DND-41 (cell line): ENCODE measurements around the gene RBM5.

Source experiments
- ATAC-seq: fragments of 200-7000 bp; cut with Tn5 transposase; 3 replicates; pipeline ENCODE4 v1.9.1; 2021; ENCODE audit warnings: low read depth; ENCODE audit not compliant: insufficient read depth
- DNase-seq: peaks from one replicate; pipeline ENCODE4 v3.0.0-alpha.2; 2020
- H2AFZ ChIP-seq: 2 replicates; pipeline ENCODE4 v1.6.0; 2012; ENCODE audit warnings: low read depth, low read length
- H3K27ac ChIP-seq: 2 replicates; pipeline ENCODE4 v1.5.1; 2012; ENCODE audit warnings: low read length, inconsistent platforms
- H3K27me3 ChIP-seq: fragments of 200-600 bp; sonication (generic); 2 replicates; pipeline ENCODE4 v1.6.0; 2012; ENCODE audit warnings: low read length, mild to moderate bottlenecking, inconsistent platforms; ENCODE audit not compliant: insufficient read depth, poor library complexity
- H3K36me3 ChIP-seq: 2 replicates; pipeline ENCODE4 v1.5.1; 2012; ENCODE audit warnings: low read length, inconsistent platforms; ENCODE audit not compliant: insufficient read depth
- H3K4me1 ChIP-seq: 2 replicates; pipeline ENCODE4 v1.5.1; 2012; ENCODE audit warnings: mild to moderate bottlenecking, low read length; ENCODE audit not compliant: insufficient read depth
- H3K4me2 ChIP-seq: 2 replicates; pipeline ENCODE4 v1.6.0; 2012; ENCODE audit warnings: mild to moderate bottlenecking, moderate library complexity, low read length, inconsistent platforms; ENCODE audit not compliant: insufficient read depth
- H3K4me3 ChIP-seq, 2 experiments: fragments of 200-600 bp in 1 of 2; shearing (Covaris generic) in 1 of 2; 2 replicates each; pipeline ENCODE4 v1.5.1; 2012 to 2016; ENCODE audit warnings: inconsistent platforms in 2 of 2, low read length in 2 of 2, mild to moderate bottlenecking in 2 of 2, low read depth in 1 of 2, moderate library complexity in 1 of 2
- H3K79me2 ChIP-seq: 2 replicates; pipeline ENCODE4 v1.6.0; 2012; ENCODE audit warnings: low read length, inconsistent platforms; ENCODE audit not compliant: insufficient read depth
- H3K9ac ChIP-seq: 2 replicates; pipeline ENCODE4 v1.6.0; 2012; ENCODE audit warnings: low read depth, mild to moderate bottlenecking, inconsistent platforms, low read length, moderate library complexity
- H3K9me3 ChIP-seq: 2 replicates; pipeline ENCODE4 v1.5.1; 2012; ENCODE audit warnings: low read length, moderate library complexity, mild to moderate bottlenecking, inconsistent platforms; ENCODE audit not compliant: insufficient read depth, severe bottlenecking
- H4K20me1 ChIP-seq: 2 replicates; pipeline ENCODE4 v1.6.0; 2012; ENCODE audit warnings: low read length; ENCODE audit not compliant: insufficient read depth
- CTCF ChIP-seq: IDR thresholded peaks from 2 replicates; pipeline ENCODE4 v1.5.1; 2012; ENCODE audit warnings: borderline replicate concordance, low read length, moderate library complexity, mild to moderate bottlenecking; ENCODE audit not compliant: poor library complexity, severe bottlenecking; ENCODE audit errors: extremely low read depth
- EZH2 ChIP-seq: IDR thresholded peaks from 3 replicates; pipeline ENCODE4 v1.6.1; 2012; ENCODE audit warnings: borderline replicate concordance, low read depth, mild to moderate bottlenecking, moderate library complexity, low read length, inconsistent platforms; ENCODE audit not compliant: severe bottlenecking

RBM5 gene

GRCh38 chr3:50102558-50102957 is 13.8 kb downstream of the RBM5 start:
- TF ChIP-seq CTCF (no peak), EZH2 (no peak)
- ATAC-seq (no peak), DNase-seq (no peak)
- Histone ChIP-seq H3K4me2 (no peak overlapping the region), H3K9ac (no peak overlapping the region), H4K20me1 (peaks cover 10% of the 10 kb centered on the region; the same call in 1 of the 2 replicates), H2AFZ (no peak overlapping the region), H3K4me1 (no peaks in the 10 kb centered on the region), H3K9me3 (no peaks in the 10 kb centered on the region), H3K4me3 (no peak overlapping the region), H3K27ac (no peak overlapping the region), H3K36me3 (peaks cover 98% of the 10 kb centered on the region), H3K79me2 (peaks cover 8% of the 10 kb centered on the region; the same call in 1 of the 2 replicates), H3K27me3 (no peaks in the 10 kb centered on the region)

- ATAC-seq: no peak
- TF ChIP-seq CTCF (no peak), EZH2 (no peak)
Measured at GRCh38 chr3:50111757-50112156, 23.0 kb downstream of the RBM5 start.

GRCh38 chr3:50112462-50112861 is 23.7 kb downstream of the RBM5 start:
- no peak for TF ChIP-seq EZH2
- no peak for TF ChIP-seq CTCF
- no peak overlapping the region for H3K4me2 ChIP-seq
- no peak overlapping the region for H3K4me3 ChIP-seq
- H3K4me1 ChIP-seq: no peaks in the 10 kb centered on the region
- H3K27me3 ChIP-seq: no peaks in the 10 kb centered on the region
- peaks cover 98% of the 10 kb centered on the region for H3K36me3 ChIP-seq
- no peak overlapping the region for H3K9ac ChIP-seq
- DNase-seq (no peak), ATAC-seq (no peak; the same call in 2 of the 3 replicates)
- no peak overlapping the region for H2AFZ ChIP-seq
- no peak overlapping the region for H3K27ac ChIP-seq
- H4K20me1 ChIP-seq: peaks cover 7% of the 10 kb centered on the region; the same call in 1 of the 2 replicates
- H3K79me2 ChIP-seq: no peaks in the 10 kb centered on the region; the same call in 1 of the 2 replicates
- no peaks in the 10 kb centered on the region for H3K9me3 ChIP-seq

More at GRCh38 chr3:50111757-50112156, 23.0 kb downstream of the RBM5 start:
- peaks cover 98% of the 10 kb centered on the region for H3K36me3 ChIP-seq
- no peaks in the 10 kb centered on the region for H3K9me3 ChIP-seq
- DNase-seq: no peak
- H3K27ac ChIP-seq: no peak overlapping the region
- H2AFZ ChIP-seq: no peak overlapping the region
- no peaks in the 10 kb centered on the region for H3K4me1 ChIP-seq
- H4K20me1 ChIP-seq: peaks cover 7% of the 10 kb centered on the region; the same call in 1 of the 2 replicates
- H3K4me3 ChIP-seq: no peak overlapping the region
- peaks cover 2% of the 10 kb centered on the region; the same call in 1 of the 2 replicates for H3K79me2 ChIP-seq
- H3K9ac ChIP-seq: no peak overlapping the region
- H3K27me3 ChIP-seq: no peaks in the 10 kb centered on the region
- H3K4me2 ChIP-seq: no peak overlapping the region

- H3K9ac ChIP-seq: no peak overlapping the region
- no peaks in the 10 kb centered on the region for H3K4me1 ChIP-seq
- no peak for DNase-seq
- no peaks in the 10 kb centered on the region for H3K9me3 ChIP-seq
- no peak for ATAC-seq
- H2AFZ ChIP-seq: no peak overlapping the region
- H3K79me2 ChIP-seq: no peaks in the 10 kb centered on the region
- no peak overlapping the region for H3K4me2 ChIP-seq
- H3K27ac ChIP-seq: no peak overlapping the region
- H3K4me3 ChIP-seq: no peak overlapping the region
- no peaks in the 10 kb centered on the region for H3K27me3 ChIP-seq
- no peak for TF ChIP-seq CTCF
- no peak for TF ChIP-seq EZH2
- H4K20me1 ChIP-seq: peaks cover 39% of the 10 kb centered on the region
- peaks cover 92% of the 10 kb centered on the region for H3K36me3 ChIP-seq
Measured at GRCh38 chr3:50117120-50117519, 28.4 kb downstream of the RBM5 start.
